PC-3 (cell line): ENCODE measurements around the gene ATL2.

Source experiments
- EZH2 ChIP-seq: fragments of 300-600 bp; sonication (generic); IDR thresholded peaks from one replicate; pipeline ENCODE4 v1.6.1; 2017; ENCODE audit warnings: antibody characterized with exemption, mild to moderate bottlenecking, low read length; ENCODE audit not compliant: unreplicated experiment
- EZH2phosphoT487 ChIP-seq: fragments of 300-600 bp; sonication (generic); IDR thresholded peaks from 2 replicates; pipeline ENCODE4 v1.6.1; 2018; ENCODE audit warnings: mild to moderate bottlenecking, antibody characterized with exemption, low read length, borderline replicate concordance
- TF ChIP-seq, protein P1 (sequence below): fragments of 300-600 bp; sonication (generic); conservative IDR thresholded peaks from 2 replicates; pipeline ENCODE4 v1.5.1; 2017; ENCODE audit warnings: antibody characterized with exemption, low read depth, mild to moderate bottlenecking, low read length

GRCh38 chr2:38421274-38422056 lies 44.4 kb upstream of the ATL2 start:
- TF ChIP-seq, protein P1, sequence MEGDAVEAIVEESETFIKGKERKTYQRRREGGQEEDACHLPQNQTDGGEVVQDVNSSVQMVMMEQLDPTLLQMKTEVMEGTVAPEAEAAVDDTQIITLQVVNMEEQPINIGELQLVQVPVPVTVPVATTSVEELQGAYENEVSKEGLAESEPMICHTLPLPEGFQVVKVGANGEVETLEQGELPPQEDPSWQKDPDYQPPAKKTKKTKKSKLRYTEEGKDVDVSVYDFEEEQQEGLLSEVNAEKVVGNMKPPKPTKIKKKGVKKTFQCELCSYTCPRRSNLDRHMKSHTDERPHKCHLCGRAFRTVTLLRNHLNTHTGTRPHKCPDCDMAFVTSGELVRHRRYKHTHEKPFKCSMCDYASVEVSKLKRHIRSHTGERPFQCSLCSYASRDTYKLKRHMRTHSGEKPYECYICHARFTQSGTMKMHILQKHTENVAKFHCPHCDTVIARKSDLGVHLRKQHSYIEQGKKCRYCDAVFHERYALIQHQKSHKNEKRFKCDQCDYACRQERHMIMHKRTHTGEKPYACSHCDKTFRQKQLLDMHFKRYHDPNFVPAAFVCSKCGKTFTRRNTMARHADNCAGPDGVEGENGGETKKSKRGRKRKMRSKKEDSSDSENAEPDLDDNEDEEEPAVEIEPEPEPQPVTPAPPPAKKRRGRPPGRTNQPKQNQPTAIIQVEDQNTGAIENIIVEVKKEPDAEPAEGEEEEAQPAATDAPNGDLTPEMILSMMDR, result no peak
- no peak for TF ChIP-seq EZH2
- TF ChIP-seq EZH2phosphoT487, result no peak
